Chondrocyte (in vitro differentiated cells): ENCODE data around the gene USP2. TPM values are rescaled to one million over a fixed set of nuclear protein-coding genes. Genes with fewer than 3 reads are reported as not detected.

Source experiments
- DNase-seq: peaks from one replicate; pipeline ENCODE4 v3.0.0; 2021; ENCODE audit warnings: mixed read lengths, low spot score
- H3K27ac Mint-ChIP-seq: one replicate; pipeline ENCODE4 v1.8.0; 2021; ENCODE audit warnings: mild to moderate bottlenecking, moderate library complexity, mixed read lengths; ENCODE audit not compliant: unreplicated experiment
- H3K27me3 Mint-ChIP-seq: 2 replicates; pipeline ENCODE4 v1.8.0; 2021; ENCODE audit warnings: low read depth, mixed read lengths
- H3K36me3 Mint-ChIP-seq: 2 replicates; pipeline ENCODE4 v1.8.0; 2021; ENCODE audit warnings: low read depth, mixed read lengths
- H3K4me1 Mint-ChIP-seq: 2 replicates; pipeline ENCODE4 v1.8.0; 2021; ENCODE audit warnings: low read depth, mild to moderate bottlenecking, mixed read lengths
- H3K4me3 Mint-ChIP-seq: one replicate; pipeline ENCODE4 v1.8.0; 2021; ENCODE audit warnings: mild to moderate bottlenecking, moderate library complexity, mixed read lengths; ENCODE audit not compliant: unreplicated experiment
- H3K9me3 Mint-ChIP-seq: 2 replicates; pipeline ENCODE4 v1.8.0; 2021; ENCODE audit warnings: low read depth, mixed read lengths
- total RNA-seq: library from RNA; stranded (reverse); gene quantifications from 3 replicates; pipeline ENCODE4 v1.2.1, GENCODE V29; 2021
- TF ChIP-seq, protein P1 (sequence below): fragments of 200-600 bp; sonication (generic); IDR thresholded peaks from 2 replicates; pipeline ENCODE4 v1.5.0; 2021; ENCODE audit warnings: antibody characterized with exemption, mild to moderate bottlenecking, moderate library complexity

USP2 gene
- total RNA-seq, 1 donor from 2014 or later, result 4.1 TPM

DNA sequence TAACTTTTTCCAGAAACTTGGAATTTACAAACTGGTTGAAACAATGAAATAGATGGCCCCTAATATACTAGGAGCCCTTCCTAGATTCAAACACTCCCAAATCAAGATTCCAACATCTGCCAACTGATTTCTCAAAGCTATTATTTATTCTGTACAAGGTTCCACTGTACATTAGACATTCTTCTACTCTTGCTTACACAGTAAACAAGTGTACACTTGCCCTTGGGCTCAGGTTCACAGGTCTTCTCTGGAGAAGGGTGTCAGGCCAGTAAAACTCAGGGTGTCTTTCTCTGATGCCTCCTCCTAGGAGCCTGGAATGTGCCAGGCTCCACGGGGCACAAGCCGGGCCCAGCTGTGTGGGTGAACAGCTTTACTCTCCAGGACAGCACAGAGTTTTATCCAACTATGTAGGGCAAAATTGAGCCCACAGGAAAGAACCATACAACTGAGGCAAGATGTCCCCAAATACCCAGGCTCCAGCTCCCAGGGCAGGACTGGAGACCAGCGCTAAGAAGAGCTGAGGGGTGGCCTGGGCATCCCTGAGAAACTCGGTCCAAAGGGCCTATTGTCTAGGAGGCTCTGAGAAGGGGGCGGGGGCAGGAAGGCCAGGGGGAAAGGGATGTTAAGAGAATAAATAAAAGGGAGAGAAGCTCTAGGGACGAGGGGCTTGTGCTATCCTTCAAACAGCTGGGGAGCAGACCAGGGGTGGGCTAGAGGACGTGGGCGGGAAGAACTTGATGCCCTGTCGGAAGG, 26.2 kb downstream of the USP2 start:
- Mint-ChIP-seq H3K4me3 (no peak overlapping the region), H3K36me3 (peaks cover 8% of the 10 kb centered on the region)
- no peak for DNase-seq

DNA sequence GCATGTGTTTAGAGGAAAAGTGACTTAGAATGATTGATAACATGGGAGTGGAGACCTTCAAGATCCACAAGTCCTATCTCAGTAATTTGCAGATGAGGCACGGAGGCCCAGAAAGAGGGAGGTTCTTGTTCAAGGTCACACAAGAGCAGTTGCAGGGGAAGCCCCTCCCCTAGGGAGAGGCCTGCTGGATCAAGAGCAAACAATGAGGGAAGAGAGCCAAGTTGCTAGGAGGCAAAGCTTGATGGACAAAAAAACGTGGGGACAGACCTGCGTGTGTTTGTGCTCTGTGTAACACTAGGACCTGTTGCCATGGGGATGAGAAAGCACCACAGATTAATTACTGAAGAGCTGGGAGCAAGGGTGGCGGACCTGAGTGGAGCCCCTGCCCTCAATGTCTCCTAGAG, 28.6 kb downstream of the USP2 start:
- TF ChIP-seq, protein P1, sequence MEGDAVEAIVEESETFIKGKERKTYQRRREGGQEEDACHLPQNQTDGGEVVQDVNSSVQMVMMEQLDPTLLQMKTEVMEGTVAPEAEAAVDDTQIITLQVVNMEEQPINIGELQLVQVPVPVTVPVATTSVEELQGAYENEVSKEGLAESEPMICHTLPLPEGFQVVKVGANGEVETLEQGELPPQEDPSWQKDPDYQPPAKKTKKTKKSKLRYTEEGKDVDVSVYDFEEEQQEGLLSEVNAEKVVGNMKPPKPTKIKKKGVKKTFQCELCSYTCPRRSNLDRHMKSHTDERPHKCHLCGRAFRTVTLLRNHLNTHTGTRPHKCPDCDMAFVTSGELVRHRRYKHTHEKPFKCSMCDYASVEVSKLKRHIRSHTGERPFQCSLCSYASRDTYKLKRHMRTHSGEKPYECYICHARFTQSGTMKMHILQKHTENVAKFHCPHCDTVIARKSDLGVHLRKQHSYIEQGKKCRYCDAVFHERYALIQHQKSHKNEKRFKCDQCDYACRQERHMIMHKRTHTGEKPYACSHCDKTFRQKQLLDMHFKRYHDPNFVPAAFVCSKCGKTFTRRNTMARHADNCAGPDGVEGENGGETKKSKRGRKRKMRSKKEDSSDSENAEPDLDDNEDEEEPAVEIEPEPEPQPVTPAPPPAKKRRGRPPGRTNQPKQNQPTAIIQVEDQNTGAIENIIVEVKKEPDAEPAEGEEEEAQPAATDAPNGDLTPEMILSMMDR, result no peak
- H3K9me3 Mint-ChIP-seq, result no peaks in the 10 kb centered on the region
- H3K27me3 Mint-ChIP-seq, result peaks cover 20% of the 10 kb centered on the region
- peaks cover 4% of the 10 kb centered on the region for H3K36me3 Mint-ChIP-seq
- H3K4me3 Mint-ChIP-seq, result no peak overlapping the region
- peaks cover 7% of the 10 kb centered on the region for H3K4me1 Mint-ChIP-seq
- H3K27ac Mint-ChIP-seq, result no peak overlapping the region
- peak; percentile 15 for DNase-seq

More for the DNA sequence above, 26.2 kb downstream of the USP2 start:
- Mint-ChIP-seq H3K4me1 (peaks cover 11% of the 10 kb centered on the region), H3K27ac (no peak overlapping the region), H3K27me3 (peaks cover 13% of the 10 kb centered on the region), H3K9me3 (no peaks in the 10 kb centered on the region)
- TF ChIP-seq, protein P1, result no peak

DNA sequence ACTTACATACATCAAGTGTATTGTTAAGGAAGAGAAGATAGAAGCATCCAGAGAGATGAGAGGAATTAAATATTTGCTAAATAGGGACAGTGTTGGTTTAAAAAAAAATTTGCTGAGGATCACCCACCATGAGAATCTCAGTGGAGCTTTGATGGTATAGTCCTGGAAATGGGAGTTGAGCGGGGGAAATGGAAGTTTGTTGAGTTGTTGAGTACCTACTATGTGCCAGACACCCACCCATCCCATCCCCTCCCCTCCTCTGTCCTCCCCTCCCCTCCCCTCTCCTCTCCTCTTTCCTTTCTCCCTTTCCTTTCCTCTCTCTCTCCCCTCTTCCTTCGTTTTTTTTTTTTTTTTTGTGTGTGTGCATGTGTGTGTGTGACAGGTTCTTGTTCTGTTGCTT, 30.3 kb downstream of the USP2 start:
- H3K4me3 Mint-ChIP-seq, result no peak overlapping the region
- no peaks in the 10 kb centered on the region for H3K36me3 Mint-ChIP-seq
- H3K27me3 Mint-ChIP-seq, result peaks cover 29% of the 10 kb centered on the region
- TF ChIP-seq, protein P1, result no peak
- no peak for DNase-seq
- H3K4me1 Mint-ChIP-seq, result peaks cover 13% of the 10 kb centered on the region
- no peak overlapping the region for H3K27ac Mint-ChIP-seq
- H3K9me3 Mint-ChIP-seq, result no peaks in the 10 kb centered on the region

DNA sequence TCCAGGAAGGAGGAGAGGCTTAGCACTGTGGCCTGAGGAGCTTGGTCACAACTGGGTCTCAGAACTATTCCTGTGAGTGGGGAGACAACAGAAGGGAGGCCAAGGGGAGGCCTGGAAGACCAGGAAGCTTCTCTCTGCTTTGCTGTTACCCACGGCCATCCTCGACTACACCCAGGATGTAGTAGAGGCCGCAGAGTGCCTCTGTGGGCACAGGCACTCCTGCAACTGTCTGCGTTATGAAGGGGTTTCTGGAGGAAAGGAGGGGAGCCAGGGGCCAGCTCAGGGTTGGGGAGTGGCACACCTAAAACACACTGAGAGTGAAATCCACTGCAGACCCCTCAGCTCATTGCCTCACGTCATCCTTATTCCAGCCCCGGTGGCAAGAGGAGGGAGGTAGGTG, 31.2 kb downstream of the USP2 start:
- Mint-ChIP-seq H3K27me3 (peaks cover 29% of the 10 kb centered on the region), H3K36me3 (no peaks in the 10 kb centered on the region), H3K4me1 (peaks cover 11% of the 10 kb centered on the region), H3K27ac (no peak overlapping the region), H3K9me3 (no peaks in the 10 kb centered on the region), H3K4me3 (no peak overlapping the region)
- TF ChIP-seq, protein P1, result no peak
- DNase-seq, result peak; percentile 33

DNA sequence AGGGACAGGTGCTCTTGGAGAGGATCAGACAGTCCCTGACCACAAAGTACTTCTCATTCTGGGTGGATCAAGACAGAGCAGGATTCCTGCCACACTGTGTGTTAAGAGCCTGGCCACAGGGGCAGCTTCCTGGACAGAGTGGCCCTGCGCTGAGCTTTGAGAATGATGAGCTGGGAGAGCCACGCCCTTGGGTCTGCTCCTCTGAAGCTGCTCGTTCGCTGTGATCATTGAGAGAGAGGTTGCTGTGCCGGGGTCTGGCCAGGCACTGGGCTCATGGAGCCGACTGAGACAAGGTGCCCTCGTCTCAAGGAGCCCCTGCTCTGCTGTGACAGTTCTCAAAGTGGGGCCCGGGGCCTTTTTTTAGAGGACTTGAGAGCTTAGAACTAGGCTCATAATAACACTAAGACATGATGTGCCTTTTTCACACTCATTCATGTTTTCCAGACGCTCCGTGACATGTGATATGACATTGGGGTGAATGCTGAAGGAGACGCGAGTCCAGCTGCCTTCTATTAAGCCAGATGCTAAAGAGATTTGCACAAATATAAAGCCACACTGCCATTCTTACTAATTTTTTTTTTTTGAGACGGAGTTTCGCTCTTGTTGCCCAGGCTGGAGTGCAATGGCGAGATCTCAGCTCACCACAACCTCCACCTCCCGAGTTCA, 33.4 kb downstream of the USP2 start:
- Mint-ChIP-seq H3K36me3 (no peaks in the 10 kb centered on the region), H3K4me1 (peaks cover 11% of the 10 kb centered on the region), H3K9me3 (no peaks in the 10 kb centered on the region), H3K27ac (no peak overlapping the region), H3K27me3 (peaks cover 35% of the 10 kb centered on the region), H3K4me3 (no peak overlapping the region)
- TF ChIP-seq, protein P1, result no peak
- peak; percentile 54 for DNase-seq
